ENCODE results near the gene GJB3.

DNA sequence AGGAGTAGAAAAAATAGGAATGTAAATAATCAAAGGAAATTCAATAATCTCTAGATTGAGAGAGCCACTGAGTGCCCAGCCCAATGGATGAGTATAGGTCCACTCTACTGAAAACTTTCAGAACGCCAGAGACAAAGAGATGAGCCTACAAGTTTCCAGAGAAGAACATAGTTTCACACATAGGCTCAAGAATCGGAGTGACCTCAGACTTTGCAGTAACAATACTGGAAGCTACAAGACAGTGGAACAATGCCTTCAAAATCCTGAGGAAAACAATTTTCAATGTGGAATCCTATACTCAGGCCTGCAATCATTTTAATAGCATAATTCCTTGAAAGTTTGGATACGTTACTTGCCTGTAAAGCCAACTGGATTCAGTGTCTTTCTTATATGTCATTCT, 22.8 kb downstream of the GJB3 start:
- TF ChIP-seq, protein P1, sequence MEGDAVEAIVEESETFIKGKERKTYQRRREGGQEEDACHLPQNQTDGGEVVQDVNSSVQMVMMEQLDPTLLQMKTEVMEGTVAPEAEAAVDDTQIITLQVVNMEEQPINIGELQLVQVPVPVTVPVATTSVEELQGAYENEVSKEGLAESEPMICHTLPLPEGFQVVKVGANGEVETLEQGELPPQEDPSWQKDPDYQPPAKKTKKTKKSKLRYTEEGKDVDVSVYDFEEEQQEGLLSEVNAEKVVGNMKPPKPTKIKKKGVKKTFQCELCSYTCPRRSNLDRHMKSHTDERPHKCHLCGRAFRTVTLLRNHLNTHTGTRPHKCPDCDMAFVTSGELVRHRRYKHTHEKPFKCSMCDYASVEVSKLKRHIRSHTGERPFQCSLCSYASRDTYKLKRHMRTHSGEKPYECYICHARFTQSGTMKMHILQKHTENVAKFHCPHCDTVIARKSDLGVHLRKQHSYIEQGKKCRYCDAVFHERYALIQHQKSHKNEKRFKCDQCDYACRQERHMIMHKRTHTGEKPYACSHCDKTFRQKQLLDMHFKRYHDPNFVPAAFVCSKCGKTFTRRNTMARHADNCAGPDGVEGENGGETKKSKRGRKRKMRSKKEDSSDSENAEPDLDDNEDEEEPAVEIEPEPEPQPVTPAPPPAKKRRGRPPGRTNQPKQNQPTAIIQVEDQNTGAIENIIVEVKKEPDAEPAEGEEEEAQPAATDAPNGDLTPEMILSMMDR (IDR thresholded peaks at IDR 0.05), result no peak
- no peak for TF ChIP-seq POLR2A (IDR thresholded peaks at IDR 0.05)
